WTC11 (cell line): Measurements from ENCODE around the gene ANO4. TPM values are rescaled to one million over a fixed set of nuclear protein-coding genes. Genes with fewer than 3 reads are reported as not detected.

ENCODE experiments used
- ATAC-seq: fragments of 200-7000 bp; cut with Tn5 transposase; 2 replicates; pipeline ENCODE4 v1.10.0; 2021; ENCODE audit warnings: mild to moderate bottlenecking, moderate library complexity
- CTCF ChIA-PET: fragments of 300-600 bp; sonication (Branson Sonifier 250); formaldehyde crosslinking; loops from one replicate; lab custom pipeline; 2021; ENCODE audit warnings: antibody characterized with exemption; lab: Charles Lee
- POLR2A ChIA-PET: fragments of 350-600 bp; sonication (Branson Sonifier 250); formaldehyde crosslinking; loops from one replicate; lab custom pipeline; 2021; ENCODE audit warnings: antibody characterized with exemption; lab: Charles Lee
- DNase-seq: peaks from one replicate; pipeline ENCODE4 v3.0.0; 2021; ENCODE audit warnings: low spot score
- H3K27ac Mint-ChIP-seq: 2 replicates; pipeline ENCODE4 v1.8.0; 2021; ENCODE audit warnings: mixed read lengths
- H3K27me3 Mint-ChIP-seq: 2 replicates; pipeline ENCODE4 v1.8.0; 2021; ENCODE audit warnings: low read depth, mild to moderate bottlenecking, moderate library complexity, mixed read lengths
- H3K36me3 Mint-ChIP-seq: 2 replicates; pipeline ENCODE4 v1.8.0; 2021; ENCODE audit warnings: mixed read lengths
- H3K4me1 Mint-ChIP-seq: 2 replicates; pipeline ENCODE4 v1.8.0; 2022; ENCODE audit warnings: mixed read lengths
- H3K4me3 Mint-ChIP-seq: 2 replicates; pipeline ENCODE4 v1.8.0; 2021; ENCODE audit warnings: mild to moderate bottlenecking, moderate library complexity, mixed read lengths
- H3K9me3 Mint-ChIP-seq: 2 replicates; pipeline ENCODE4 v1.8.0; 2021; ENCODE audit warnings: mixed read lengths
- AR ChIP-seq: fragments of 250-450 bp; sonication (Bioruptor Pico); IDR thresholded peaks from 2 replicates; pipeline ENCODE4 v1.9.0; 2021; ENCODE audit warnings: mild to moderate bottlenecking
- ATF6 ChIP-seq: sonication (generic); formaldehyde crosslinking; IDR thresholded peaks from 2 replicates; pipeline ENCODE4 v1.8.1; 2023; ENCODE audit warnings: mild to moderate bottlenecking, missing genetic modification reagents
- ELF4 ChIP-seq: sonication (generic); formaldehyde crosslinking; IDR thresholded peaks from 2 replicates; pipeline ENCODE4 v1.8.1; 2022; ENCODE audit warnings: low read depth, mild to moderate bottlenecking, moderate library complexity, missing genetic modification reagents
- EMX1 ChIP-seq: fragments of 250-450 bp; sonication (Bioruptor Pico); IDR thresholded peaks from 2 replicates; pipeline ENCODE4 v1.8.0; 2021; ENCODE audit warnings: mild to moderate bottlenecking
- ETV6 ChIP-seq: sonication (generic); formaldehyde crosslinking; IDR thresholded peaks from 2 replicates; pipeline ENCODE4 v1.8.1; 2022; ENCODE audit warnings: mild to moderate bottlenecking, missing genetic modification reagents
- JAZF1 ChIP-seq: fragments of 250-450 bp; sonication (Bioruptor Pico); IDR thresholded peaks from 2 replicates; pipeline ENCODE4 v1.9.0; 2021; ENCODE audit warnings: moderate library complexity, mild to moderate bottlenecking, inconsistent platforms
- MAX ChIP-seq: sonication (generic); formaldehyde crosslinking; IDR thresholded peaks from 2 replicates; pipeline ENCODE4 v1.8.0; 2022; ENCODE audit warnings: mild to moderate bottlenecking, missing genetic modification reagents
- MXD4 ChIP-seq: fragments of 250-450 bp; sonication (Bioruptor Pico); IDR thresholded peaks from 2 replicates; pipeline ENCODE4 v1.8.0; 2021; ENCODE audit warnings: mild to moderate bottlenecking, moderate library complexity, borderline replicate concordance
- ZBTB21 ChIP-seq: sonication (generic); formaldehyde crosslinking; IDR thresholded peaks from 2 replicates; pipeline ENCODE4 v1.8.1; 2023; ENCODE audit warnings: mild to moderate bottlenecking, missing genetic modification reagents, borderline replicate concordance
- ZNF138 ChIP-seq: sonication (generic); formaldehyde crosslinking; conservative IDR thresholded peaks from 2 replicates; pipeline ENCODE4 v1.8.1; 2022; ENCODE audit warnings: mild to moderate bottlenecking, moderate library complexity, missing genetic modification reagents
- ZNF281 ChIP-seq: sonication (generic); formaldehyde crosslinking; IDR thresholded peaks from 2 replicates; pipeline ENCODE4 v1.8.0; 2023; ENCODE audit warnings: mild to moderate bottlenecking, missing genetic modification reagents
- ZNF317 ChIP-seq: sonication (generic); formaldehyde crosslinking; IDR thresholded peaks from 2 replicates; pipeline ENCODE4 v1.8.1; 2023; ENCODE audit warnings: low read depth, mild to moderate bottlenecking, moderate library complexity, missing genetic modification reagents, borderline replicate concordance
- ZNF425 ChIP-seq: fragments of 250-450 bp; sonication (Bioruptor Pico); conservative IDR thresholded peaks from 2 replicates; pipeline ENCODE4 v1.9.0; 2021; ENCODE audit warnings: mild to moderate bottlenecking
- ZNF671 ChIP-seq: fragments of 250-450 bp; sonication (Bioruptor Pico); IDR thresholded peaks from 2 replicates; pipeline ENCODE4 v1.8.0; 2021; ENCODE audit warnings: mild to moderate bottlenecking
- total RNA-seq: library from RNA; stranded (reverse); gene quantifications from 3 replicates; pipeline ENCODE4 v1.2.3, GENCODE V29; 2021

Gene ANO4
- total RNA-seq, 1 experiment from 2014 or later, result 2.6 TPM

GRCh38 chr12:101068836-101069235 is 274.3 kb downstream of the ANO4 start:
- H3K36me3 Mint-ChIP-seq, result 0 out of 2 replicates have a peak, but pooled peaks cover under 1% of the 10 kb centered on the region
- DNase-seq (no peak), ATAC-seq (no peak)
- ChIA-PET CTCF (no interaction called here), POLR2A (no interaction called here)
- H3K4me1 Mint-ChIP-seq, result no peaks in the 10 kb centered on the region
- no peak overlapping the region for H3K4me3 Mint-ChIP-seq
- no peaks in the 10 kb centered on the region for H3K27me3 Mint-ChIP-seq
- no peak for TF ChIP-seq ATF6
- no peak for TF ChIP-seq ZNF425 (CRISPR knock-in tag)
- TF ChIP-seq ETV6, result no peak
- TF ChIP-seq MXD4 (CRISPR knock-in tag), result no peak
- H3K27ac Mint-ChIP-seq, result no peak overlapping the region
- H3K9me3 Mint-ChIP-seq, result peaks cover 24% of the 10 kb centered on the region

GRCh38 chr12:101074940-101075680 is 280.5 kb downstream of the ANO4 start:
- no peaks in the 10 kb centered on the region for H3K36me3 Mint-ChIP-seq
- H3K9me3 Mint-ChIP-seq, result peaks cover 17% of the 10 kb centered on the region
- no peak overlapping the region for H3K4me3 Mint-ChIP-seq
- ATAC-seq (no peak), DNase-seq (no peak)
- peaks cover 25% of the 10 kb centered on the region for H3K4me1 Mint-ChIP-seq
- H3K27me3 Mint-ChIP-seq, result no peaks in the 10 kb centered on the region
- ChIA-PET POLR2A (interaction anchor here (0.6 kb wide), 1 partner anchor 570 kb away, joined by 3 read pairs; no protein-coding TSS in a partner anchor), CTCF (no interaction called here)
- H3K27ac Mint-ChIP-seq, result no peak overlapping the region
- TF ChIP-seq EMX1 (no peak), ZNF671 (CRISPR knock-in tag) (no peak), ZBTB21 (CRISPR knock-in tag) (no peak), AR (CRISPR knock-in tag) (no peak), ZNF317 (CRISPR knock-in tag) (no peak), JAZF1 (CRISPR knock-in tag) (no peak), MAX (CRISPR knock-in tag) (no peak), ZNF425 (CRISPR knock-in tag) (no peak), ELF4 (CRISPR knock-in tag) (no peak), ZNF281 (CRISPR knock-in tag) (no peak), ZNF138 (CRISPR knock-in tag) (no peak)
